Lung (tissue), 12 donors: Measurements from ENCODE around the gene PLB1. TPM values are rescaled to one million over a fixed set of nuclear protein-coding genes. Genes with fewer than 3 reads are reported as not detected.

Source experiments
- ATAC-seq: fragments of 200-7000 bp; cut with Tn5 transposase; one replicate; pipeline ENCODE4 v1.9.1; 2020; ENCODE audit warnings: moderate number of reproducible peaks; ENCODE audit not compliant: insufficient read depth, low FRiP score
- DNase-seq, 3 donors: peaks; one replicate each; pipeline ENCODE4 v3.0.0-alpha.2; 2013 to 2017
- H3K27ac ChIP-seq, 2 donors: one replicate each; pipeline ENCODE4 v1.5.1; 2013; ENCODE audit warnings: mild to moderate bottlenecking in 2 of 2, moderate library complexity in 2 of 2, control low read depth in 1 of 2, inconsistent platforms in 1 of 2, low read depth in 1 of 2, low read length in 1 of 2
- H3K27me3 ChIP-seq, 3 donors: one replicate each; pipeline ENCODE4 v1.5.1; 2013; ENCODE audit warnings: low read length in 2 of 3; ENCODE audit not compliant: control insufficient read depth in 3 of 3, insufficient read depth in 3 of 3
- H3K36me3 ChIP-seq, 4 donors: one replicate each; pipeline ENCODE4 v1.5.1; 2013; ENCODE audit warnings: low read length in 4 of 4, mild to moderate bottlenecking in 1 of 4, moderate library complexity in 1 of 4; ENCODE audit not compliant: control insufficient read depth in 4 of 4, insufficient read depth in 4 of 4
- H3K4me1 ChIP-seq, 5 donors: one replicate each; pipeline ENCODE4 v1.5.1; 2013; ENCODE audit warnings: low read length in 5 of 5, mild to moderate bottlenecking in 2 of 5, moderate library complexity in 1 of 5; ENCODE audit not compliant: control insufficient read depth in 5 of 5, insufficient read depth in 5 of 5
- H3K4me3 ChIP-seq: one replicate; pipeline ENCODE4 v1.5.1; 2013; ENCODE audit warnings: mild to moderate bottlenecking, control low read depth, moderate library complexity
- H3K9ac ChIP-seq, 2 donors: one replicate each; pipeline ENCODE4 v1.5.1; 2013; ENCODE audit warnings: low read length in 2 of 2, control low read depth in 1 of 2; ENCODE audit not compliant: insufficient read depth in 1 of 2
- H3K9me3 ChIP-seq, 4 donors: one replicate each; pipeline ENCODE4 v1.5.1; 2013; ENCODE audit warnings: low read length in 3 of 4, mild to moderate bottlenecking in 1 of 4, moderate library complexity in 1 of 4; ENCODE audit not compliant: control insufficient read depth in 4 of 4, insufficient read depth in 3 of 4
- CTCF ChIP-seq: IDR thresholded peaks from 2 replicates; pipeline ENCODE4 v1.5.1; 2012; ENCODE audit warnings: mild to moderate bottlenecking; ENCODE audit errors: control extremely low read depth, extremely low read depth
- WGBS, 2 donors: extraction: QIAGEN DNeasy Blood & Tissue Kit; methylation state at CpG; one replicate each; pipeline ENCODE4 v1.1.7; 2013; 5-methylcytosine and 5-hydroxymethylcytosine counted together
- polyA plus RNA-seq, 2 donors: library from polyadenylated mRNA; stranded (reverse); fragments of 200-250 nt; gene quantifications; one replicate each; pipeline ENCODE4 v1.2.1, GENCODE V29; 2013
- total RNA-seq, 2 donors: library from RNA; depleted of rRNA in 1 of 2; stranded (reverse); fragments of >200 nt in 1 of 2; gene quantifications; one replicate each; pipeline ENCODE4 v1.2.1, GENCODE V29; 2014 to 2021
- donor health status: control.
- donor health status: control.
- donor health status: Bipolar disorder and iron deficiency.
- donor health status: healthy.
- donor health status: DM: yes; HTN: yes; CAD: no.

The PLB1 gene
- total and polyA plus RNA-seq, 4 donors, result 1.0 to 10.3 (median 6.7) TPM

GRCh38 chr2:28613186-28613585 lies 117.3 kb downstream of the PLB1 start:
- DNase-seq (no peak), ATAC-seq (no peak)
- Histone ChIP-seq H3K4me1 (peaks cover 0 to 7% (median 0%) of the 10 kb centered on the region in 5 donors), H3K4me3 (no peak overlapping the region), H3K27ac (no peak overlapping the region), H3K36me3 (no peaks in the 10 kb centered on the region), H3K9ac (no peak overlapping the region), H3K9me3 (no peaks in the 10 kb centered on the region), H3K27me3 (no peaks in the 10 kb centered on the region)
- TF ChIP-seq CTCF, result no peak
- 53 to 67% methylated on average over 2 of the region's 2 CpGs for WGBS, 2 donors

GRCh38 chr2:28613633-28614501 lies 118.0 kb downstream of the PLB1 start:
- Histone ChIP-seq H3K4me1 (peaks cover 0 to 7% (median 0%) of the 10 kb centered on the region in 5 donors), H3K9me3 (no peaks in the 10 kb centered on the region), H3K4me3 (no peak overlapping the region), H3K27me3 (no peaks in the 10 kb centered on the region), H3K27ac (no peak overlapping the region), H3K9ac (peak overlapping the region in 1 of 2 donors; percentile 18), H3K36me3 (no peaks in the 10 kb centered on the region)
- DNase-seq (peak; percentile 21 to 38 (median 37)), ATAC-seq (no peak)
- 71 to 84% methylated on average over 11 of the region's 11 CpGs for WGBS, 2 donors
- TF ChIP-seq CTCF, result no peak

GRCh38 chr2:28615706-28616105 lies 119.8 kb downstream of the PLB1 start:
- H3K4me1 ChIP-seq, result peaks cover 0 to 8% (median 0%) of the 10 kb centered on the region in 5 donors
- ATAC-seq, result no peak
- WGBS, 2 donors, result 75 to 90% methylated on average over 6 of the region's 6 CpGs
- no peak overlapping the region for H3K4me3 ChIP-seq
- H3K36me3 ChIP-seq, result no peaks in the 10 kb centered on the region
- no peak for DNase-seq
- H3K9me3 ChIP-seq, result no peaks in the 10 kb centered on the region
- no peaks in the 10 kb centered on the region for H3K27me3 ChIP-seq
- H3K27ac ChIP-seq, result no peak overlapping the region
- no peak overlapping the region for H3K9ac ChIP-seq
- TF ChIP-seq CTCF, result no peak
